ENCODE data around the gene TPRG1.

GRCh38 chr3:189188466-189188865 is 16.7 kb downstream of the TPRG1 start:
- TF ChIP-seq CTCF (IDR thresholded peaks at IDR 0.05) = no peak
- TF ChIP-seq POLR2A (IDR thresholded peaks at IDR 0.05) = no peak

All from body of pancreas (tissue), 4 donors.